GM19452 (cell line): ENCODE data around the gene UTRN.
A peak's percentile ranks its signal among the peaks of the same experiment; 100 is the strongest.

Experiments
- ATAC-seq: cut with Tn5 transposase; IDR thresholded peaks from one replicate; pipeline ENCODE4 v1.9.1; 2021; ENCODE audit not compliant: unreplicated experiment

Gene UTRN

GRCh38 chr6:144284783-144285547 lies at the start of gene UTRN:
Gene UTRN, plus strand, starts transcription at chr6:144285335. Its CDS starts 6,494 bp downstream, at chr6:144291829.
- peak; percentile 65 for ATAC-seq

- no peak for ATAC-seq
These were observed 40.4 kb upstream of the UTRN start for GRCh38 chr6:144244688-144245087.

- ATAC-seq = no peak
These were observed 38.1 kb upstream of the UTRN start for GRCh38 chr6:144246988-144247387.

- no peak for ATAC-seq
These were observed 37.1 kb upstream of the UTRN start for GRCh38 chr6:144248003-144248402.

- ATAC-seq = no peak
These were observed 36.4 kb upstream of the UTRN start for GRCh38 chr6:144248476-144249301.

GRCh38 chr6:144250276-144250675 lies 34.9 kb upstream of the UTRN start:
- no peak for ATAC-seq

- no peak for ATAC-seq
These were observed 32.9 kb upstream of the UTRN start for GRCh38 chr6:144252259-144252658.

- no peak for ATAC-seq
These were observed 25.1 kb upstream of the UTRN start for GRCh38 chr6:144259986-144260385.

GRCh38 chr6:144262470-144263369 lies 22.4 kb upstream of the UTRN start:
- ATAC-seq = no peak

GRCh38 chr6:144263786-144264185 lies 21.3 kb upstream of the UTRN start:
- ATAC-seq = no peak

GRCh38 chr6:144264270-144265060 lies 20.7 kb upstream of the UTRN start:
- no peak for ATAC-seq

GRCh38 chr6:144265061-144265357 lies 20.1 kb upstream of the UTRN start:
- ATAC-seq = no peak

GRCh38 chr6:144265390-144265789 lies 19.7 kb upstream of the UTRN start:
- peak; percentile 64 for ATAC-seq

GRCh38 chr6:144266091-144266649 lies 19.0 kb upstream of the UTRN start:
- no peak for ATAC-seq

- ATAC-seq = no peak
These were observed 16.3 kb upstream of the UTRN start for GRCh38 chr6:144268794-144269349.

GRCh38 chr6:144277174-144277573 lies 8.0 kb upstream of the UTRN start:
- no peak for ATAC-seq

- no peak for ATAC-seq
These were observed 7.4 kb upstream of the UTRN start for GRCh38 chr6:144277605-144278227.

- ATAC-seq = no peak
These were observed 6.3 kb upstream of the UTRN start for GRCh38 chr6:144278659-144279314.
